ENCODE data around the gene RAB32. TPM values are rescaled to one million over a fixed set of nuclear protein-coding genes. Genes with fewer than 3 reads are reported as not detected.

The RAB32 gene
- total RNA-seq, 1 experiment from 2014 or later, result 4.7 TPM

DNA sequence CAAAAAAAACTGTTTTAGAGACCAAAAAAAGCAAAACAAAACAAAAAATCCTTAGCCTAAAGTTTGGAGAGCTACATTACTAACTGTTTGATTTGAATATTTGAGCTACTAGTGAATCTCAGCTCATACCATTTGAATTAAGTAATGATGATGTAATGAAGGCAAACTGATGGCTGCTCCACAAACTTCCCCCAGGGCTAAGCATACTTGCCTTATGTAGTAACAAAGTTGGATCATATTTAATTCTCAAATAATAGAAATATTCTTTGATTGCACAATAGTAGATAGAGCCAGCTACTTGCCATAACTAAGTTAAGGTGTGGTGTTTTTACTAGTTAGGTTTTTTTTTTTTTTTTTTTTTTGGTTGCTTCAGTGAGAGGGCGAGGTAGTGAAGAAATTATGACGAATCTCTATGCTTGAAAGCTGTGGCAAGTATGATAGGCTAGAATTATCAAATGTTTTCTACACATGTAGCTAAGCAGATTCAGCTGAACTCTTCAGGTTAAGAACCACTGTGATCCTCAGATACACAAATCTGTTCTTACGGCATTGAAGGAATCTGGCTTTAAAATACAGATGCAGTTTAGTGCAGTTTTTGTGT, 2.9 kb downstream of the RAB32 start:
- H3K23me2 ChIP-seq (ENCODE audit: insufficient read length, low read depth, low read length, poor library complexity, severe bottlenecking), result peaks cover 8% of the 10 kb centered on the region
- no peaks in the 10 kb centered on the region for H3K79me1 ChIP-seq (ENCODE audit: insufficient read depth, low read depth, low read length, poor library complexity, severe bottlenecking)
- Mint-ChIP-seq H3K27ac (no peak overlapping the region), H3K9me3 (no peaks in the 10 kb centered on the region), H3K4me1 (peaks cover 16 to 18% of the 10 kb centered on the region in 2 experiments), H3K27me3 (ENCODE audit: low read depth) (peaks cover 2% of the 10 kb centered on the region; the same call in 1 of the 2 replicates), H3K4me3 (no peak overlapping the region), H3K36me3 (ENCODE audit: insufficient read depth in 1 of 3, low read depth in 3 of 3) (peaks cover 0 to 14% (median 8%) of the 10 kb centered on the region in 3 experiments; a peak in 5 of 7 replicates)
- peaks cover 1% of the 10 kb centered on the region; the same call in 1 of the 2 replicates for H3K79me2 ChIP-seq (ENCODE audit: insufficient read depth, low read length)
- WGBS (ENCODE audit: extremely low coverage, insufficient read length, low lambda C conversion rate), result no CpG with 5 or more reads among the region's 3 CpGs
- no peak overlapping the region for H3K4ac ChIP-seq (ENCODE audit: low read depth, low read length)
- no peak overlapping the region for H3K27ac ChIP-seq (ENCODE audit: insufficient read length, low read depth, low read length)
- H2AFZ ChIP-seq (ENCODE audit: low read length), result no peak overlapping the region
- H4K5ac ChIP-seq (ENCODE audit: insufficient read length, low read depth, low read length), result no peak overlapping the region
- no peak overlapping the region for H3K23ac ChIP-seq (ENCODE audit: insufficient read length, low read depth, low read length)
- H2AK5ac ChIP-seq (ENCODE audit: insufficient read length, low read length), result no peak overlapping the region
- H2BK5ac ChIP-seq (ENCODE audit: insufficient read length, low read length), result no peak overlapping the region
- H2BK120ac ChIP-seq (ENCODE audit: low read depth, low read length, poor library complexity, severe bottlenecking), result no peak overlapping the region
- H3T11ph ChIP-seq (ENCODE audit: low read length), result no peak overlapping the region
- no peak overlapping the region for H3K9ac ChIP-seq (ENCODE audit: extremely low read depth, insufficient read length, low read length)
- no peak overlapping the region for H2BK15ac ChIP-seq (ENCODE audit: low read depth, low read length)
- H3K4me1 ChIP-seq (ENCODE audit: insufficient read depth, low read length), result peaks cover 3% of the 10 kb centered on the region; the same call in 1 of the 2 replicates
- H4K20me1 ChIP-seq (ENCODE audit: control insufficient read depth, insufficient read depth, insufficient read length), result no peaks in the 10 kb centered on the region
- DNase-seq, result no peak
- H3K56ac ChIP-seq (ENCODE audit: insufficient read length, low read depth, low read length), result no peak overlapping the region
- no peak overlapping the region for H3K4me2 ChIP-seq (ENCODE audit: insufficient read depth, insufficient read length, low read length)
- no peaks in the 10 kb centered on the region for H3K27me3 ChIP-seq (ENCODE audit: insufficient read depth, low read length)
- no peak overlapping the region for H4K91ac ChIP-seq (ENCODE audit: insufficient read length, low read depth, low read length)
- no peak overlapping the region for H4K8ac ChIP-seq (replicated peaks; ENCODE audit: insufficient read length, low read depth, low read length)
- no peak overlapping the region for H2BK12ac ChIP-seq (ENCODE audit: insufficient read length, low read depth, low read length)
- H3K18ac ChIP-seq (ENCODE audit: insufficient read length, low read depth, low read length), result no peak overlapping the region
- no peak overlapping the region for H2BK20ac ChIP-seq (ENCODE audit: low read depth, low read length, poor library complexity, severe bottlenecking)
- H3K14ac ChIP-seq (ENCODE audit: insufficient read depth, low read length), result no peak overlapping the region
- TF ChIP-seq, protein P1, sequence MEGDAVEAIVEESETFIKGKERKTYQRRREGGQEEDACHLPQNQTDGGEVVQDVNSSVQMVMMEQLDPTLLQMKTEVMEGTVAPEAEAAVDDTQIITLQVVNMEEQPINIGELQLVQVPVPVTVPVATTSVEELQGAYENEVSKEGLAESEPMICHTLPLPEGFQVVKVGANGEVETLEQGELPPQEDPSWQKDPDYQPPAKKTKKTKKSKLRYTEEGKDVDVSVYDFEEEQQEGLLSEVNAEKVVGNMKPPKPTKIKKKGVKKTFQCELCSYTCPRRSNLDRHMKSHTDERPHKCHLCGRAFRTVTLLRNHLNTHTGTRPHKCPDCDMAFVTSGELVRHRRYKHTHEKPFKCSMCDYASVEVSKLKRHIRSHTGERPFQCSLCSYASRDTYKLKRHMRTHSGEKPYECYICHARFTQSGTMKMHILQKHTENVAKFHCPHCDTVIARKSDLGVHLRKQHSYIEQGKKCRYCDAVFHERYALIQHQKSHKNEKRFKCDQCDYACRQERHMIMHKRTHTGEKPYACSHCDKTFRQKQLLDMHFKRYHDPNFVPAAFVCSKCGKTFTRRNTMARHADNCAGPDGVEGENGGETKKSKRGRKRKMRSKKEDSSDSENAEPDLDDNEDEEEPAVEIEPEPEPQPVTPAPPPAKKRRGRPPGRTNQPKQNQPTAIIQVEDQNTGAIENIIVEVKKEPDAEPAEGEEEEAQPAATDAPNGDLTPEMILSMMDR (conservative IDR thresholded peaks at IDR 0.05), result no peak
- H3K9me3 ChIP-seq (ENCODE audit: control insufficient read depth, low read depth, low read length), result no peaks in the 10 kb centered on the region
